H9 (cell line): ENCODE measurements around the gene LRP1. TPM values are rescaled to one million over a fixed set of nuclear protein-coding genes. Genes with fewer than 3 reads are reported as not detected.

Experiments used
- DNase-seq: peaks from one replicate; pipeline ENCODE4 v3.0.0-alpha.2; 2017
- H2AFZ ChIP-seq: one replicate; pipeline ENCODE4 v1.6.1; 2013; ENCODE audit warnings: mild to moderate bottlenecking, low read length, control low read depth, moderate library complexity
- H2AK5ac ChIP-seq: 2 replicates; pipeline ENCODE4 v1.6.1; 2013; ENCODE audit warnings: low read length, control low read depth, mixed read lengths; ENCODE audit not compliant: insufficient read length
- H2BK120ac ChIP-seq: one replicate; pipeline ENCODE4 v1.6.1; 2013; ENCODE audit warnings: low read depth, mild to moderate bottlenecking, low read length, control low read depth, inconsistent platforms; ENCODE audit not compliant: poor library complexity, severe bottlenecking
- H2BK12ac ChIP-seq: 2 replicates; pipeline ENCODE4 v1.6.1; 2013; ENCODE audit warnings: low read length, control low read depth, mixed read lengths, low read depth; ENCODE audit not compliant: insufficient read length
- H2BK15ac ChIP-seq: 2 replicates; pipeline ENCODE4 v1.6.1; 2013; ENCODE audit warnings: low read depth, low read length, control low read depth
- H2BK20ac ChIP-seq: one replicate; pipeline ENCODE4 v1.6.1; 2013; ENCODE audit warnings: low read depth, mild to moderate bottlenecking, low read length, control low read depth, inconsistent platforms; ENCODE audit not compliant: poor library complexity, severe bottlenecking
- H2BK5ac ChIP-seq: 2 replicates; pipeline ENCODE4 v1.6.1; 2013; ENCODE audit warnings: low read length, control low read depth, mixed read lengths; ENCODE audit not compliant: insufficient read length
- H3K14ac ChIP-seq: 2 replicates; pipeline ENCODE4 v1.6.1; 2013; ENCODE audit warnings: low read length, control low read depth; ENCODE audit not compliant: insufficient read depth
- H3K18ac ChIP-seq: 2 replicates; pipeline ENCODE4 v1.6.1; 2013; ENCODE audit warnings: low read depth, mild to moderate bottlenecking, mixed read lengths, low read length, control low read depth; ENCODE audit not compliant: insufficient read length
- H3K23ac ChIP-seq: 2 replicates; pipeline ENCODE4 v1.6.1; 2013; ENCODE audit warnings: low read length, control low read depth, mixed read lengths, low read depth; ENCODE audit not compliant: insufficient read length
- H3K23me2 ChIP-seq: 2 replicates; pipeline ENCODE4 v1.6.1; 2013; ENCODE audit warnings: low read depth, mild to moderate bottlenecking, mixed read lengths, low read length, control low read depth; ENCODE audit not compliant: insufficient read length, poor library complexity, severe bottlenecking
- H3K27ac ChIP-seq: 2 replicates; pipeline ENCODE4 v1.5.1; 2013; ENCODE audit warnings: low read length, control low read depth, mixed read lengths, low read depth; ENCODE audit not compliant: insufficient read length
- H3K27me3 ChIP-seq: 2 replicates; pipeline ENCODE4 v1.6.1; 2013; ENCODE audit warnings: low read length, control low read depth, inconsistent platforms; ENCODE audit not compliant: insufficient read depth
- H3K4ac ChIP-seq: 2 replicates; pipeline ENCODE4 v1.6.1; 2013; ENCODE audit warnings: low read depth, mild to moderate bottlenecking, control low read depth, inconsistent platforms, low read length, moderate library complexity
- H3K4me1 ChIP-seq: 2 replicates; pipeline ENCODE4 v1.6.1; 2013; ENCODE audit warnings: low read length, control low read depth, inconsistent platforms; ENCODE audit not compliant: insufficient read depth
- H3K4me2 ChIP-seq: 2 replicates; pipeline ENCODE4 v1.6.1; 2013; ENCODE audit warnings: low read length, control low read depth, mixed read lengths; ENCODE audit not compliant: insufficient read length, insufficient read depth
- H3K56ac ChIP-seq: 2 replicates; pipeline ENCODE4 v1.6.1; 2013; ENCODE audit warnings: low read depth, mild to moderate bottlenecking, mixed read lengths, low read length, control low read depth; ENCODE audit not compliant: insufficient read length
- H3K79me1 ChIP-seq: 2 replicates; pipeline ENCODE4 v1.6.1; 2013; ENCODE audit warnings: low read depth, mild to moderate bottlenecking, moderate library complexity, low read length, control low read depth, inconsistent platforms; ENCODE audit not compliant: insufficient read depth, poor library complexity, severe bottlenecking
- H3K79me2 ChIP-seq: 2 replicates; pipeline ENCODE4 v1.6.1; 2013; ENCODE audit warnings: low read length, control low read depth, inconsistent platforms; ENCODE audit not compliant: insufficient read depth
- H3K9ac ChIP-seq: 2 replicates; pipeline ENCODE4 v1.6.1; 2013; ENCODE audit warnings: low read length, control low read depth, mixed read lengths; ENCODE audit not compliant: insufficient read length; ENCODE audit errors: extremely low read depth
- H3K9me3 ChIP-seq: one replicate; pipeline ENCODE4 v1.6.1; 2013; ENCODE audit warnings: low read depth, low read length, inconsistent platforms; ENCODE audit not compliant: control insufficient read depth
- H3T11ph ChIP-seq: one replicate; pipeline ENCODE4 v1.6.1; 2013; ENCODE audit warnings: mild to moderate bottlenecking, low read length, control low read depth, inconsistent platforms
- H4K20me1 ChIP-seq: one replicate; pipeline ENCODE4 v1.6.1; 2013; ENCODE audit not compliant: control insufficient read depth, insufficient read length, insufficient read depth
- H4K5ac ChIP-seq: 2 replicates; pipeline ENCODE4 v1.6.1; 2013; ENCODE audit warnings: low read depth, mild to moderate bottlenecking, mixed read lengths, low read length, control low read depth; ENCODE audit not compliant: insufficient read length
- H4K8ac ChIP-seq: replicated peaks from 2 replicates; pipeline ENCODE4 v1.6.1; 2013; ENCODE audit warnings: low read length, control low read depth, mixed read lengths, low read depth; ENCODE audit not compliant: insufficient read length
- H4K91ac ChIP-seq: 2 replicates; pipeline ENCODE4 v1.6.1; 2013; ENCODE audit warnings: low read depth, mild to moderate bottlenecking, moderate library complexity, mixed read lengths, low read length, control low read depth; ENCODE audit not compliant: insufficient read length
- H3K27ac Mint-ChIP-seq, 3 experiments: 2 replicates in 2 of 3; 3 replicates in 1 of 3; pipeline ENCODE4 v1.8.0; 2020 to 2021; ENCODE audit warnings: mixed read lengths in 3 of 3, mild to moderate bottlenecking in 1 of 3, moderate library complexity in 1 of 3
- H3K27me3 Mint-ChIP-seq: 2 replicates; pipeline ENCODE4 v1.8.0; 2021; ENCODE audit warnings: low read depth, mild to moderate bottlenecking, moderate library complexity, mixed read lengths
- H3K36me3 Mint-ChIP-seq, 3 experiments: 2 replicates in 2 of 3; 3 replicates in 1 of 3; pipeline ENCODE4 v1.8.0; 2020 to 2021; ENCODE audit warnings: low read depth in 3 of 3, mixed read lengths in 3 of 3; ENCODE audit not compliant: insufficient read depth in 1 of 3
- H3K4me1 Mint-ChIP-seq, 2 experiments: 2 replicates each; pipeline ENCODE4 v1.8.0; 2020; ENCODE audit warnings: mixed read lengths in 2 of 2
- H3K4me3 Mint-ChIP-seq, 2 experiments: 2 replicates in 1 of 2; 3 replicates in 1 of 2; pipeline ENCODE4 v1.8.0; 2020 to 2021; ENCODE audit warnings: mild to moderate bottlenecking in 2 of 2, mixed read lengths in 2 of 2, moderate library complexity in 1 of 2
- H3K9me3 Mint-ChIP-seq, 2 experiments: 2 replicates in 1 of 2; 3 replicates in 1 of 2; pipeline ENCODE4 v1.8.0; 2020; ENCODE audit warnings: mild to moderate bottlenecking in 2 of 2, mixed read lengths in 2 of 2, moderate library complexity in 1 of 2
- WGBS: extraction: QIAGEN DNeasy Blood & Tissue Kit; methylation state at CpG from one replicate; pipeline ENCODE4 v1.1.7; 2013; ENCODE audit warnings: missing lambda C conversion rate, low lambda C conversion rate, mixed read lengths; ENCODE audit not compliant: insufficient read length; ENCODE audit errors: extremely low coverage; 5-methylcytosine and 5-hydroxymethylcytosine counted together
- total RNA-seq: library from RNA; stranded (reverse); gene quantifications from 2 replicates; pipeline ENCODE4 v1.2.1, GENCODE V29; 2021
- TF ChIP-seq, protein P1 (sequence below): fragments of 200-600 bp; sonication (generic); conservative IDR thresholded peaks from 3 replicates; pipeline ENCODE4 v1.8.0; 2021; ENCODE audit warnings: antibody characterized with exemption, mild to moderate bottlenecking

Gene LRP1
- total RNA-seq, 1 experiment from 2014 or later: 115 TPM

DNA sequence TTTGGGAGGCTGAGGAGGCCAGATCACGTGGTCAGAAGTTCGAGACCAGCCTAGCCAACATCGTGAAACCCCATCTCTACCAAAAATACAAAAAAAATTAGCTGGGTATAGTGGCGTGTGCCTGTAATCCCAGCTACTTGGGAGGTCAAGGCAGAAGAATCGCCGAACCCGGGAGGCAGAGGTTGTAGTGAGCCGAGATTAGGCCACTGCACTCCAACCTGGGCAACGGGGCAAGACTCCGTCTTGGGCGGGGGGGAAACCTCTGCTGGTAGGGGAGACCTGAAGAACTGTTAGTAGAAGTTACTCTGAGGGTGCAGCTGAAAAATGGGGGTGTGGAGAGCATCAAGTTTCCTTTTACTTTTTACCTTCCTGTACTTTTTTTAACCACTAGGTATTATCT lies 2.2 kb upstream of the LRP1 start:
- WGBS: no CpG with 5 or more reads among the region's 11 CpGs
- no peak for DNase-seq

More for the DNA sequence above, 2.2 kb upstream of the LRP1 start:
- Histone ChIP-seq H3K79me1 (peaks cover 5% of the 10 kb centered on the region), H3K27me3 (no peaks in the 10 kb centered on the region), H3K18ac (no peak overlapping the region), H3K9me3 (no peaks in the 10 kb centered on the region), H3K4me2 (no peak overlapping the region), H3K9ac (no peak overlapping the region), H4K91ac (no peak overlapping the region), H4K20me1 (no peaks in the 10 kb centered on the region), H2BK5ac (no peak overlapping the region), H4K5ac (no peak overlapping the region), H3K79me2 (peaks cover 9% of the 10 kb centered on the region; the same call in 1 of the 2 replicates), H3K23ac (no peak overlapping the region), H3K14ac (no peak overlapping the region), H3K23me2 (peaks cover 4% of the 10 kb centered on the region), H2AK5ac (no peak overlapping the region), H2BK12ac (no peak overlapping the region), H2AFZ (no peak overlapping the region), H3T11ph (no peak overlapping the region), H2BK20ac (no peak overlapping the region), H3K27ac (no peak overlapping the region), H3K4ac (no peak overlapping the region), H3K56ac (no peak overlapping the region), H3K4me1 (peaks cover 8% of the 10 kb centered on the region), H2BK15ac (no peak overlapping the region), H4K8ac (no peak overlapping the region), H2BK120ac (no peak overlapping the region)
- peaks cover 3 to 7% of the 10 kb centered on the region in 2 experiments; a peak in 3 of 5 replicates for H3K9me3 Mint-ChIP-seq
- TF ChIP-seq, protein P1, sequence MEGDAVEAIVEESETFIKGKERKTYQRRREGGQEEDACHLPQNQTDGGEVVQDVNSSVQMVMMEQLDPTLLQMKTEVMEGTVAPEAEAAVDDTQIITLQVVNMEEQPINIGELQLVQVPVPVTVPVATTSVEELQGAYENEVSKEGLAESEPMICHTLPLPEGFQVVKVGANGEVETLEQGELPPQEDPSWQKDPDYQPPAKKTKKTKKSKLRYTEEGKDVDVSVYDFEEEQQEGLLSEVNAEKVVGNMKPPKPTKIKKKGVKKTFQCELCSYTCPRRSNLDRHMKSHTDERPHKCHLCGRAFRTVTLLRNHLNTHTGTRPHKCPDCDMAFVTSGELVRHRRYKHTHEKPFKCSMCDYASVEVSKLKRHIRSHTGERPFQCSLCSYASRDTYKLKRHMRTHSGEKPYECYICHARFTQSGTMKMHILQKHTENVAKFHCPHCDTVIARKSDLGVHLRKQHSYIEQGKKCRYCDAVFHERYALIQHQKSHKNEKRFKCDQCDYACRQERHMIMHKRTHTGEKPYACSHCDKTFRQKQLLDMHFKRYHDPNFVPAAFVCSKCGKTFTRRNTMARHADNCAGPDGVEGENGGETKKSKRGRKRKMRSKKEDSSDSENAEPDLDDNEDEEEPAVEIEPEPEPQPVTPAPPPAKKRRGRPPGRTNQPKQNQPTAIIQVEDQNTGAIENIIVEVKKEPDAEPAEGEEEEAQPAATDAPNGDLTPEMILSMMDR: no peak
- no peak overlapping the region; a peak in 1 of 7 replicates for H3K27ac Mint-ChIP-seq
- peaks cover 27 to 36% of the 10 kb centered on the region in 2 experiments for H3K4me1 Mint-ChIP-seq
- H3K4me3 Mint-ChIP-seq: no peak overlapping the region
- H3K27me3 Mint-ChIP-seq: no peaks in the 10 kb centered on the region; the same call in 1 of the 2 replicates
- H3K36me3 Mint-ChIP-seq: peaks cover 7 to 10% (median 9%) of the 10 kb centered on the region in 3 experiments
